ENCODE results near the gene CREB3L4.
"Not testable (repeated sequence)": the region's sequence is repeated elsewhere in the genome, so short reads cannot be mapped to it uniquely, and the experiment has no call there.

The CREB3L4 gene

DNA sequence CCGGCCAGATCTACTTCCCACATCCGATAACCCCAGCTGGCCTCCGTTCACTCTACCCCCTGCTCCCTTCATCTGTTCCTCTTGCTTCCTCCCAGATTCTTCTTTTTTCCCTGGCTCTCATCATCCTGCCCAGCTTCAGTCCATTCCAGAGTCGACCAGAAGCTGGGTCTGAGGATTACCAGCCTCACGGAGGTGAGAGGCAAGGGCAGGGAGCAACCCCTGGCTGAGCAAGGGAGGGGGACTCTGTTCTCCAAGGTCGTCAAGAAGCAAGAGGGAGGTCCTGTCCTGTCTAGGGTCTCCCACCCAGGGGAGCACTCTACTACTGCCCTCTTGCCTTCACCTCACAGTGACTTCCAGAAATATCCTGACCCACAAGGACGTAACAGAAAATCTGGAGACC lies 5.8 kb downstream of the CREB3L4 start:
- H3K4me3 ChIP-seq (ENCODE audit: low read depth, low read length) = no peak overlapping the region
- no peak for DNase-seq (ENCODE audit: low read depth, low spot score)
- in situ Hi-C loops (cut with HindIII; ENCODE audit: low sequenced_read_pairs) = no loop called here
- TF ChIP-seq, protein P1, sequence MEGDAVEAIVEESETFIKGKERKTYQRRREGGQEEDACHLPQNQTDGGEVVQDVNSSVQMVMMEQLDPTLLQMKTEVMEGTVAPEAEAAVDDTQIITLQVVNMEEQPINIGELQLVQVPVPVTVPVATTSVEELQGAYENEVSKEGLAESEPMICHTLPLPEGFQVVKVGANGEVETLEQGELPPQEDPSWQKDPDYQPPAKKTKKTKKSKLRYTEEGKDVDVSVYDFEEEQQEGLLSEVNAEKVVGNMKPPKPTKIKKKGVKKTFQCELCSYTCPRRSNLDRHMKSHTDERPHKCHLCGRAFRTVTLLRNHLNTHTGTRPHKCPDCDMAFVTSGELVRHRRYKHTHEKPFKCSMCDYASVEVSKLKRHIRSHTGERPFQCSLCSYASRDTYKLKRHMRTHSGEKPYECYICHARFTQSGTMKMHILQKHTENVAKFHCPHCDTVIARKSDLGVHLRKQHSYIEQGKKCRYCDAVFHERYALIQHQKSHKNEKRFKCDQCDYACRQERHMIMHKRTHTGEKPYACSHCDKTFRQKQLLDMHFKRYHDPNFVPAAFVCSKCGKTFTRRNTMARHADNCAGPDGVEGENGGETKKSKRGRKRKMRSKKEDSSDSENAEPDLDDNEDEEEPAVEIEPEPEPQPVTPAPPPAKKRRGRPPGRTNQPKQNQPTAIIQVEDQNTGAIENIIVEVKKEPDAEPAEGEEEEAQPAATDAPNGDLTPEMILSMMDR (IDR thresholded peaks at IDR 0.05; ENCODE audit: low read depth, low read length) = no peak

DNA sequence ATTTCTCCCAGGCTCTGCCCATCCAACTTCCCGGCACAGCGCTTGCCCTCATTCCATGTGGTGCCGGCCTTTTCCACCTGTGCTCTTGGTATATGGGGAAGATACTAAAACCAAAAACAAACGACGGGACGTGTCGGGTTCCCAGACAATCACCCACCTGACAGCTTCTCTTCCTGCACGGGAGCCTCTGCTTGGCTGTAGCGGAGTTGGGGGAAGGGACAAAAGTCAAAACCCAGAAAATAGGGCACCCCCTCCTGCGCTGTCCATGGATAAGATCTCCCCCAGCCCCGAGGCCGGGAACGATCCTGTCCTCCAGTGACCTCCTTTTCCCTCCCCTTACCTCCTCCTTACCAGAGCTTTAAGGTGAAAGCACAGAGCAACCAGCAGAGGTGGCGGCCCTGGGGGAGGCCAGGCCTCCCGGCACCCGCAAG lies 9.1 kb downstream of the CREB3L4 start:
- TF ChIP-seq, protein P1 (IDR thresholded peaks at IDR 0.05; ENCODE audit: low read depth, low read length) = no peak
- no peak for DNase-seq (ENCODE audit: low read depth, low spot score)
- in situ Hi-C loops (cut with HindIII; ENCODE audit: low sequenced_read_pairs) = no loop called here
- peak overlapping the region; percentile 89 for H3K4me3 ChIP-seq (ENCODE audit: low read depth, low read length)

DNA sequence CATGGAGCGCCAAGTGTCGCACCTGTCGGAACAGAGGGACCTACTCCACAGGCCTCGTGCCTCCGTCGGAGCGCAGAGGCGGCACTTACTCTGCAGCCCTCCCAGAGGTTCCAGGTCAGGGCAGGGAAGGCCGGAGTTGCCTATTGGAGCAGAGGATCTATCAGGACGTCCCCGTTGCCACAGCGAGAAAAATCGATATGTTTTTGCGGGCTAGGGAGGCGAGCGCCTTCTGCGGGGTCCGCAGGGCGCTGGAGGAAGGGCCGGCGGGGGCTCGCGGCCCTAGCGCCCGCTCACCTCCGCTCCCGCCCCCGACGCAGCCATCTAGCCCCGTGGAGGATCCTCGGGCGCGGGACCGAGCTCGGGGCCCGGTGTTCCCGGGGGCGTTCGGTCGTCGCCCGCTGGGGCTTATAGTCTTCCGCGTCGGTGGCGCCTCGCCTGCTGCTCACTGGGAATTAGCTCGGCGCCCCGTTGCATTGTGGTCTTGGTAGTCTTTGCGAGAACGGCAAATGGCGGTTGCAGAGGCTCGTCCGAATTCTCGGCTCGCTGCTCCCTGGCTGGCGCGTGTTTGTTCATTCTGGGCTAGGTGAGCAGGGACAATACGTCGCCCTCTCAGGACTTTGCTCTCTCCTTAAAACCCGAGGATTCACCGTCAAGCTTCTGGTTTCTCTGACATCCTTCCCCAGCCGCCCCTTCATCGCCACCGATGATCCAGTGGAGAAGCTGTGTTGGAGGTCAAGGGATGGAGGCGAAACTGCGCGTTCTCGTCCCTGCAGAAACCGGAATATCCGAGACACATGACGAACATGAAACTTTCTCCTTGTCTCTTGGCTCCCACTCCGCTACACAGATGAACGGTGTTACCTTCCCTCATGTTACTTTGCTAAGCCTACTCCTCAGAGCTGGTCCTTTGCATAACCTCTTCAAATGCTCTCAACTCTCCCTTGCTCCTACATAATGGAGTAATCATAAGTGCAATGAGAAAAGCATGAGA lies 9.8 kb downstream of the CREB3L4 start, which contains the start of gene JTB:
TSS of gene JTB (minus strand) at position 425 of the 991 bp plus-strand sequence. CDS start at position 3, 422 bp downstream.
- peak within 1 kb of the TSS; percentile 89 for H3K4me3 ChIP-seq (ENCODE audit: low read depth, low read length)
- TF ChIP-seq, protein P1 (IDR thresholded peaks at IDR 0.05; ENCODE audit: low read depth, low read length) = no peak
- peak; percentile 79 for DNase-seq (ENCODE audit: low read depth, low spot score)
- in situ Hi-C loops (cut with HindIII; ENCODE audit: low sequenced_read_pairs) = no loop called here

DNA sequence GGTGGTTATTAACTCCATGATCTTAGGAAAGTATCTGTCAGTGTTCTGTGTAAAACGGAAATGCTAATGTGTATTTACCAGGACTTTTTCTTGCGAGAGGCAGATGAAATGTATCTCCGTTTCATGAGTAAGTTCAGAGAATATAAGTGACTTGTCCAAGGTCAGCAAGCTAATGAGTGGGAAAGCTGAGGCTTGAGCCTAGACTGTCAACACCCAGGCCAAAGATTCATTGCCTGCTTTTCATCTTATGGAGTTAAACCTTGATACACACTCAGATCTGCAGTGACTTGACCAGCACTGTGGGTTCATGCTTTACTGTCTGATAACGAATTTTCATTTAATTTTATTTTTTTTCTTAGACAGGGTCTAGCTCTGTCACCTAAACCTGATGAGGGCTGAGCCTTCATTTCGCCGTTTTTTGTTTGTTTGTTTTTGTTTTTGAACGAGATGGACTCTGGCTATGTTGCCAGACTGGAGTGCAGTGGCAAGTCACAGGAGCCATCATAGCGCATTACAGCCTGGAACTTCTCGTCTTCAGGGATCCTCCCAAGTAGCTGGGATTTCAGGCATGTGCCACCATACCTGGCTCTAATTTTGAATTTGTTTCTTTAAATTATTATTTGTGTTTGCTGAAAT lies 10.7 kb downstream of the CREB3L4 start:
- in situ Hi-C loops (cut with HindIII; ENCODE audit: low sequenced_read_pairs) = no loop called here
- TF ChIP-seq, protein P1 (IDR thresholded peaks at IDR 0.05; ENCODE audit: low read depth, low read length) = no peak
- no peak for DNase-seq (ENCODE audit: low read depth, low spot score)
- H3K4me3 ChIP-seq (ENCODE audit: low read depth, low read length) = peak overlapping the region; percentile 89

DNA sequence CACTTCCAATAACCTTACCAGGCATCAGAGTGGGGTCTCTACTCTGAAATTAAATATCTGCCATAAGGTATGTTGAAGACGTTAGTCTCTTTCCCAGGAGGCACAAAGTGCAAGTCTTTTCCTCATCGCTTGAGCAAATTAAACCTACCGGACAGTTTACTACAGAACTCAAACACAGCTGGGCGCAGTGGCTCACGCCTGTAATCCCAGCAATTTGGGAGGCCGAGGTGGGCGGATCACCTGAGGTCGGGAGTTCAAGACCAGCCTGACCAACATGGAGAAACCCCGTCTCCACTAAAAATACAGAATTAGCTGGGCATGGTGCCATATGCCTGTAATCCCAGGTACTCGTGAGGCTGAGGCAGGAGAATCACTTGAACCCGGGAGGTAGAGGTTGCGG lies 11.4 kb downstream of the CREB3L4 start:
- in situ Hi-C loops (cut with HindIII; ENCODE audit: low sequenced_read_pairs); H3K4me3 ChIP-seq (ENCODE audit: low read depth, low read length); DNase-seq (ENCODE audit: low read depth, low spot score): not testable (repeated sequence)

DNA sequence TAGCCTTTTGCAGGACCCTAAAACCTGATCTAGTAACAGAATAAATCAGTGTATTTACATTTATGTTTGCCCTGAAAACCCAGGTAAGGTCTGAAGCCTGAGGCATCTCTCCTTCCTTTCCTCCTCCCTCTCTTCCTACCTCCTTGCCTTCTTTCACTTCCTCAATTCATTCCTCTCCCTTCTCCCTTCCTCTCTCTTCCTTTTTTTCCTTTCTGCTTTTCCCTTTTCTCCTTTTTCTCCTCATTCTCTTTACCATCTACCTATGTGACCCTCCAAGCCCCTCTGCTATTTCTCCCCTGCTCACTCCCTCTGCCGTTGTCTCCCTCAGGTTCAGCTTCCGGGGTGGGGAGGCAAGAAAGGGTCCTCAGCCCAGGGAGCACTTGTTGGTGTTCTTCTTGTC lies 14.0 kb downstream of the CREB3L4 start:
- DNase-seq (ENCODE audit: low read depth, low spot score); H3K4me3 ChIP-seq (ENCODE audit: low read depth, low read length); in situ Hi-C loops (cut with HindIII; ENCODE audit: low sequenced_read_pairs): not testable (repeated sequence)

DNA sequence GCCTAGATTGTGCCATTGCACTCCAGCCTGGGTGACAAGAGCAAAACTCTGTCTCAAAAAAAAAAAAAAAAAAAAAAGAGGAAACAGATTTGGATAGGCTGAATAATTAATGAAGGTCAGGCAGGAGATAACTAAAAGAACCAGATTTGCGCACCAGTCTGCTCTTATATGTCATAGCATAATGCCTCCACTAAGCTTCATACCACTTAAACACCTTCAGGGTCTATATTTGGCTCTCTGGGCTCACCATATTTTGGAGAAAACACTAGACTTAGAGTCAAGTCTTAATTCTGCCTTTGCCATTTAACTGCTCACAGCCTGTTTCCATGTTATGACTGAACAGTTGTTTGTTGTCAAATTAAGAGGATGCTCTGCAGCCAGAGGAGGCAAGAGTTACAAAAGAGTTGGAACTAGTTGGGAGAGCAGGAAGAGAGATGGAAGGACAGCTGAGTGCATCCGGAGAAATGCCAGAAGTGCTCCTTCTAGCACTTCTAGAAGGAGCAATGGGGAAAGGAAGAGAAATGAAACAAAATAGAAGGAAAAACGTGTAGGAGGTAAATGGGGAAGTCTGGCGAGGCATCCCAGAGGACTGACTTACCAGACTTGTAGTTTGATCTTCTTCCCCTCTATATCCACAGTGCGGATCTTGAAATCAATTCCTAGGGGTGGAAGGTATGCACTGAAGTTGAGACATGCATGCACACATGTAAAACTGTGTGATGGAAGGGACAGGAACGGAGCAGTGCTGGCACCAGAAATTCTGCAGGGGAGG lies 16.6 kb downstream of the CREB3L4 start:
- TF ChIP-seq, protein P1 (IDR thresholded peaks at IDR 0.05; ENCODE audit: low read depth, low read length) = no peak
- no peak for DNase-seq (ENCODE audit: low read depth, low spot score)
- in situ Hi-C loops (cut with HindIII; ENCODE audit: low sequenced_read_pairs) = no loop called here
- peak overlapping the region; percentile 96 for H3K4me3 ChIP-seq (ENCODE audit: low read depth, low read length)

Measured in astrocyte of the spinal cord (primary cell).